ENCODE data around the gene CRTC2. TPM values are rescaled to one million over a fixed set of nuclear protein-coding genes. Genes with fewer than 3 reads are reported as not detected.

CRTC2 gene
- total and polyA plus RNA-seq, 9 of the 15 experiments (the other 6 are each of a cell fraction or from before 2014, with no cell fraction given): 2.7 to 26.4 (median 10.2) TPM

GRCh38 chr1:153967107-153967999 is 8.9 kb upstream of the CRTC2 start, which contains the start of gene CREB3L4 (continued):
- TF ChIP-seq FOXM1 (IDR thresholded peaks at IDR 0.05; ENCODE audit: low read depth): peak; percentile 42; the same call in 1 of the 2 replicates
- TF ChIP-seq FOXM1 (CRISPR knock-in tag; IDR thresholded peaks at IDR 0.05; ENCODE audit: low read depth): no peak
- TF ChIP-seq NR2C2 (CRISPR knock-in tag; IDR thresholded peaks at IDR 0.05): peak; percentile 79; the same call in 1 of the 2 replicates
- peak; percentile 85 for TF ChIP-seq NR2C2 (tag; IDR thresholded peaks at IDR 0.05)
- TF ChIP-seq JUND (IDR thresholded peaks at IDR 0.05; ENCODE audit: borderline replicate concordance, low read depth, low read length): no peak; the same call in 1 of the 2 replicates
- TF ChIP-seq JUND (tag; IDR thresholded peaks at IDR 0.05; ENCODE audit: borderline replicate concordance, low read depth, low read length): no peak
- peak; percentile 59; the same call in 1 of the 2 replicates for TF ChIP-seq CEBPZ (IDR thresholded peaks at IDR 0.05; ENCODE audit: borderline replicate concordance, low read depth, low read length)
- TF ChIP-seq ZNF431 (CRISPR knock-in tag; IDR thresholded peaks at IDR 0.05): no peak
- no peak for TF ChIP-seq TRIM28 (IDR thresholded peaks at IDR 0.05)
- peak; percentile 81 for TF ChIP-seq ZBTB40 (IDR thresholded peaks at IDR 0.05)
- TF ChIP-seq ZBTB40 (CRISPR knock-in tag; IDR thresholded peaks at IDR 0.05): no peak
- TF ChIP-seq KDM5B (IDR thresholded peaks at IDR 0.05; ENCODE audit: insufficient replicate concordance, low read depth, low read length): peak; percentile 88
- no peak for TF ChIP-seq POLR3A (IDR thresholded peaks at IDR 0.05; ENCODE audit: borderline replicate concordance, extremely low read depth, insufficient read depth, insufficient read length)
- TF ChIP-seq SMAD2 (IDR thresholded peaks at IDR 0.05; ENCODE audit: low read depth, low read length): no peak

All from K562 (cell line).